ENCODE results near the gene RIMS1.

The RIMS1 gene

GRCh38 chr6:72064399-72064975, 178.1 kb downstream of the RIMS1 start:
- ChIA-PET CTCF (no interaction called here), POLR2A (ENCODE audit: low non-redundant PET) (no interaction called here)
- no peak for TF ChIP-seq CTCF (conservative IDR thresholded peaks at IDR 0.05; ENCODE audit: low read depth)
- H3K27ac ChIP-seq = no peak overlapping the region
- DNase-seq (ENCODE audit: low spot score) = no peak

- POLR2A ChIA-PET (ENCODE audit: low non-redundant PET) = no interaction called here
- H3K27ac ChIP-seq = no peak overlapping the region
- DNase-seq (ENCODE audit: low spot score) = no peak
- CTCF ChIA-PET = interaction anchor here (0.6 kb wide), 1 partner anchor 139 kb away, joined by 3 read pairs; no protein-coding TSS in a partner anchor
- no peak for TF ChIP-seq CTCF (conservative IDR thresholded peaks at IDR 0.05; ENCODE audit: low read depth)
Observed at GRCh38 chr6:72078096-72078495, 191.7 kb downstream of the RIMS1 start.

GRCh38 chr6:72080260-72080941, 194.1 kb downstream of the RIMS1 start:
- no peak for TF ChIP-seq CTCF (conservative IDR thresholded peaks at IDR 0.05; ENCODE audit: low read depth)
- H3K27ac ChIP-seq = no peak overlapping the region
- no peak for DNase-seq (ENCODE audit: low spot score)
- POLR2A ChIA-PET (ENCODE audit: low non-redundant PET) = no interaction called here
- CTCF ChIA-PET = no interaction called here

GRCh38 chr6:72081871-72082270, 195.5 kb downstream of the RIMS1 start:
- no peak for TF ChIP-seq CTCF (conservative IDR thresholded peaks at IDR 0.05; ENCODE audit: low read depth)
- no peak for DNase-seq (ENCODE audit: low spot score)
- H3K27ac ChIP-seq = no peak overlapping the region
- CTCF ChIA-PET = no interaction called here
- POLR2A ChIA-PET (ENCODE audit: low non-redundant PET) = no interaction called here

GRCh38 chr6:72083976-72084375, 197.6 kb downstream of the RIMS1 start:
- POLR2A ChIA-PET (ENCODE audit: low non-redundant PET) = no interaction called here
- no peak overlapping the region for H3K27ac ChIP-seq
- DNase-seq (ENCODE audit: low spot score) = no peak
- TF ChIP-seq CTCF (conservative IDR thresholded peaks at IDR 0.05; ENCODE audit: low read depth) = no peak
- CTCF ChIA-PET = interaction anchor here (0.7 kb wide), 1 partner anchor 1071 kb away, joined by 3 read pairs; no protein-coding TSS in a partner anchor

GRCh38 chr6:72084992-72085569, 198.7 kb downstream of the RIMS1 start:
- no peak overlapping the region for H3K27ac ChIP-seq
- peak; percentile 67 for TF ChIP-seq CTCF (conservative IDR thresholded peaks at IDR 0.05; ENCODE audit: low read depth)
- ChIA-PET CTCF (no interaction called here), POLR2A (ENCODE audit: low non-redundant PET) (no interaction called here)
- no peak for DNase-seq (ENCODE audit: low spot score)

Measured in RWPE1 (cell line).